ENCODE data around the gene MESP2.

- TF ChIP-seq CTCF (IDR thresholded peaks at IDR 0.05; ENCODE audit: low read length) (no peak), EZH2 (IDR thresholded peaks at IDR 0.05; ENCODE audit: borderline replicate concordance, low read length) (no peak)
Measured at GRCh38 chr15:89799011-89799911, 23.1 kb downstream of the MESP2 start.

All from OCI-LY1 (cell line).